ENCODE results near the gene FOXB2.
"Not testable (repeated sequence)": the region's sequence is repeated elsewhere in the genome, so short reads cannot be mapped to it uniquely, and the experiment has no call there.

The FOXB2 gene

DNA sequence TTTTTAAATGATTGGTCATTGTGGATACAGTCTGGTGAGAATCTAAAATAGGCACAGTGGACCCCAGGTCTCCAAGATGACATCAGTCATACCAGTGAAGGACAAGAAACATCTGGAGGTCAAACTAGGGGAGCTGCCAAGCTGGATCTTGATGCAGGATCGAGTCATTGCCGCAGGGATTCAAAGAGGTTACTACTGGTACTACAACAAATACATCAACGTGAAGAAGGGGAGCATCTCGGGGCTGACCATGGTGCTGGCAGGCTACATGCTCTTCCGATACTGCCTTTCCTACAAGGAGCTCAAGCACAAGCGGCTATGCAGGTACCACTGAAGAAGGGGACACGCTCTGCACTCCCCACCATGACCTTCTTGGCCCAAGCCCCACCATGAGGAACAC lies 20.9 kb downstream of the FOXB2 start:
- DNase-seq (ENCODE audit: low read depth), result no peak
- no peak overlapping the region for H3K4me3 ChIP-seq (ENCODE audit: low read depth, low read length)

DNA sequence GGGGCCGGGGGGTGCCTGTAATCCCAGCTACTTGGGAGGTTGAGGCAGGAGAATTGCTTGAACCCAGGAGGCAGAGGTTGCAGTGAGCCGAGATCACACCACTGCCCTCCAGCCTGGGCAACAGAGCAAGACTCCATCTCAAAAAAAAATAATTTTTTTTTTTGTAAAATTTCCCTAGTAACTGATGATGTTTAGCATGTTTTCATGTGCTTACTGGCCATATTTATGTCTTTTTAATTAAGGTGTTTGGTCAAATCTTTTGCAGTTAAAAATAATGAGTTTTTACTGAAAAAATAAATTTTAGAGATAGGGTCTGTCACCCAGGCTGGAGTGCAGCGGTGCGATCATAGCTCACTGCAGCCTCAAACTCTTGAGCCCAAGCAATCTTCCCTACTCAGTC lies 24.3 kb downstream of the FOXB2 start:
- not testable (repeated sequence) for DNase-seq (ENCODE audit: low read depth); H3K4me3 ChIP-seq (ENCODE audit: low read depth, low read length)

DNA sequence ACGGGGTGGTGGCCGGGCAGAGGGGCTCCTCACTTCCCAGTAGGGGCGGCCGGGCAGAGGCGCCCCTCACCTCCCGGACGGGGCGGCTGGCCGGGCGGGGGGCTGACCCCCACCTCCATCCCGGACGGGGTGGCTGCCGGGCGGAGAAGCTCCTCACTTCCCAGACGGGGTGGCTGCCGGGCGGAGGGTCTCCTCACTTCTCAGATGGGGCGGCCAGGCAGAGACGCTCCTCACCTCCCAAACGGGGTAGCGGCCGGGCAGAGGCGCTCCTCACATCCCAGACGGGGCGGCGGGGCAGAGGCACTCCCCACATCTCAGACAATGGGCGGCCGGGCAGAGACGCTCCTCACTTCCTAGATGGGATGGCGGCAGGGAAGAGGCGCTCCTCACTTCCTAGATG lies 41.2 kb downstream of the FOXB2 start:
- not testable (repeated sequence) for H3K4me3 ChIP-seq (ENCODE audit: low read depth, low read length); DNase-seq (ENCODE audit: low read depth)

DNA sequence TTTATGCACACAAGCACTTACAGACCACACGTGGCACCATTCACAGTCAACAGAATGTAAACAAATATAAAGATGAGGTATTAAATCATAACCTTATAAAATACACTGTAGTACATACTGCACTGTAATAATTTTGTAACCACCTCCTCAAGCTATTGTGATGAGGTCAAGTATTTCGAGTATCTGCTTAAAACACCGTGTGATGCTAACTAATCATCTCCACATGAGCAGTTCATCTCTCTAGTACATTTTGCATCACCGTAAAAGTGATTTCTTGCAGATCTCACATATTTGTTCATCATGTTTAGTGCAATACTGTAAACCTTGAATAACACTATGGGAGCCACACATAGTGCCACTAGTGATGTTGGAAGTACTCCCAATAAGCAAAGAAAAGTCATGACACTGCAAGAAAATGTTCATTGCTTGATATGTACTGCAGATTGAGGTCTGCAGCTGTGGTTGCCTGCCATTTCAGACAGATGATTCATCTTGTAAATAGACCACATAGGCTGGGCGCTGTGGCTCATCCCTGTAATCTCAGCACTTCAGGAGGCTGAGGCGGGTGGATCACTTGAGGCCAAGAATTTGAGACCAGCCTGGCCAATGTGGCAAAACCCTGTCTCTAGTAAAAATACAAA lies 44.3 kb downstream of the FOXB2 start:
- peak; percentile 35 for DNase-seq (ENCODE audit: low read depth)
- H3K4me3 ChIP-seq (ENCODE audit: low read depth, low read length), result no peak overlapping the region

DNA sequence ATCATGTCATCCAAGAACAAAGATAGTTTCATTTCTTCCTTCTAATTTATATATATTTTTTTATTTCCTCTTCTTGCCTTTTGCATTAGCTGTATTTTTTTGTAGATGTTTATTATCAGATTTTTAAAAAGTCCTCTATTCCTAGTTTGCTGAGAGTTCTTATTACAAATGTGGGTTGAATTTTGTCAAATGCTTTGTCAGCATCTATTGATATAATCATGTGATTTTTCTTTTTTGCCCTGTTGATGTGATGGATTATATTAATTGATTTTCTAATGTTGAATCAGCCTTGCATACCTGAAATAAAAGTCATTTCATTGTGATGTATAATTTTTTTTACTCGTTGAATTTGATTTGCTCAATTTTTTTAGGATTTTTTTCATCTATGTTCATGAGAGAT lies 46.9 kb downstream of the FOXB2 start:
- no peak for DNase-seq (ENCODE audit: low read depth)

More for the DNA sequence above, 46.9 kb downstream of the FOXB2 start:
- H3K4me3 ChIP-seq (ENCODE audit: low read depth, low read length), result no peak overlapping the region
